ENCODE data around the gene OR6S1.

- TF ChIP-seq PBX3 (IDR thresholded peaks at IDR 0.05), result no peak
- TF ChIP-seq, protein P1, sequence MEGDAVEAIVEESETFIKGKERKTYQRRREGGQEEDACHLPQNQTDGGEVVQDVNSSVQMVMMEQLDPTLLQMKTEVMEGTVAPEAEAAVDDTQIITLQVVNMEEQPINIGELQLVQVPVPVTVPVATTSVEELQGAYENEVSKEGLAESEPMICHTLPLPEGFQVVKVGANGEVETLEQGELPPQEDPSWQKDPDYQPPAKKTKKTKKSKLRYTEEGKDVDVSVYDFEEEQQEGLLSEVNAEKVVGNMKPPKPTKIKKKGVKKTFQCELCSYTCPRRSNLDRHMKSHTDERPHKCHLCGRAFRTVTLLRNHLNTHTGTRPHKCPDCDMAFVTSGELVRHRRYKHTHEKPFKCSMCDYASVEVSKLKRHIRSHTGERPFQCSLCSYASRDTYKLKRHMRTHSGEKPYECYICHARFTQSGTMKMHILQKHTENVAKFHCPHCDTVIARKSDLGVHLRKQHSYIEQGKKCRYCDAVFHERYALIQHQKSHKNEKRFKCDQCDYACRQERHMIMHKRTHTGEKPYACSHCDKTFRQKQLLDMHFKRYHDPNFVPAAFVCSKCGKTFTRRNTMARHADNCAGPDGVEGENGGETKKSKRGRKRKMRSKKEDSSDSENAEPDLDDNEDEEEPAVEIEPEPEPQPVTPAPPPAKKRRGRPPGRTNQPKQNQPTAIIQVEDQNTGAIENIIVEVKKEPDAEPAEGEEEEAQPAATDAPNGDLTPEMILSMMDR (IDR thresholded peaks at IDR 0.05), result no peak
- TF ChIP-seq CHD2 (IDR thresholded peaks at IDR 0.05; ENCODE audit: low read length, partially characterized antibody), result no peak
- TF ChIP-seq TEAD4 (IDR thresholded peaks at IDR 0.05; ENCODE audit: borderline replicate concordance, insufficient read depth), result no peak
- TF ChIP-seq GABPA (IDR thresholded peaks at IDR 0.05; ENCODE audit: low read depth), result no peak
These were observed 20.6 kb downstream of the OR6S1 start for GRCh38 chr14:20620798-20621478.
